GM12878 (cell line): ENCODE measurements around the gene DYNLT4.

Source experiments
- BACH1 ChIP-seq: fragments of 450-650 bp; IDR thresholded peaks from 2 replicates; pipeline ENCODE4 v1.6.1; 2017; ENCODE audit warnings: mild to moderate bottlenecking, borderline replicate concordance
- POLR2AphosphoS5 ChIP-seq: IDR thresholded peaks from 2 replicates; pipeline ENCODE4 v1.6.1; 2011; ENCODE audit warnings: mild to moderate bottlenecking, low read length, inconsistent platforms
- SP1 ChIP-seq: IDR thresholded peaks from one replicate; pipeline ENCODE4 v1.6.1; 2011; ENCODE audit warnings: low read depth, low read length

DNA sequence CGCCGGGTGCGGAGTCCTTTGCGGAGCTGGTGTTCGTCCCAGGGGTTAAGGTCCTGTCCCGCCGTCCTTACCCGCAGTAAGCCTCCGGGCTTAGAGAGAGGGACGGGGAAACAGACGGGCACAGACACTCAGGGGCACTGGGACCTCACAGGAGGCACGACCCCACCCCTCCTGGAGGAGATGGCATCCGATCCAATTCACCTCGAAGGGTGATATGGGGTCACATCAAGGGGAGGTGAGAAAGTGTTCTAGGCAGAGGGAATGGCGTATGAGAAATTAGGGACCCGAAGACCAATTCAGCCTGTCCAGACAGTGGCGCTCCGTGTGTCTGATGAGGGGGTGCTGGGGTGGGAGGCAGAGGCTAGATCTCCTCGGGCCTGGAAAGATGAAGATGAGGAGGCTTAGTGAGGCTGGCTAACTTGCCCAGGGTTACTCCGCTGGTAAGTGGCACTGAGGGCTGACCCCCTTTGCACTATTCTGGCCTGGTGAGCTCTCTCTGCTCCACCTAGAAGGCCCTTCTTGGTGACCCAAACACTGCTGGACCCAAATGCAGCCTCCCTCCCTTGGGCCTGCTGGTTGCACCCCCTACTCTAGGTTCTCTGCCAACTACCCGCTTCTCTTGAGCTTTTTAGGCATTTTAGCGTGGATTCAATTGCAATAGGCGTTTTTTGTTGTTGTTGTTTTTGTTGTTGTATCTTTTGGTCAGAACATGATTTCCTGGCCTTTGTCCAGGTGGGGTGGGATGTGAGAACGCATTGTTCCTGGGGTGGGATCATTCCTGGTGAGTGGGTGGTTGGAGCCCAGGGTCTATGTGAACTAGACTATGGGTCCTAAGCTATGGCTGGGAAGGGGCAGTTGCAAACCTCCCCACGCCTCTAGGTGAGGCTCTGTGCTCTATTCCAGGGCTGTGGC, 13.4 kb upstream of the DYNLT4 start:
- TF ChIP-seq POLR2AphosphoS5 (no peak), SP1 (no peak), BACH1 (no peak)
